H9 (cell line): ENCODE data around the gene HIRIP3. TPM values are rescaled to one million over a fixed set of nuclear protein-coding genes. Genes with fewer than 3 reads are reported as not detected.

Source experiments
- DNase-seq: peaks from one replicate; pipeline ENCODE4 v3.0.0-alpha.2; 2017
- H2AFZ ChIP-seq: one replicate; pipeline ENCODE4 v1.6.1; 2013; ENCODE audit warnings: mild to moderate bottlenecking, low read length, control low read depth, moderate library complexity
- H2AK5ac ChIP-seq: 2 replicates; pipeline ENCODE4 v1.6.1; 2013; ENCODE audit warnings: low read length, control low read depth, mixed read lengths; ENCODE audit not compliant: insufficient read length
- H2BK120ac ChIP-seq: one replicate; pipeline ENCODE4 v1.6.1; 2013; ENCODE audit warnings: low read depth, mild to moderate bottlenecking, low read length, control low read depth, inconsistent platforms; ENCODE audit not compliant: poor library complexity, severe bottlenecking
- H2BK12ac ChIP-seq: 2 replicates; pipeline ENCODE4 v1.6.1; 2013; ENCODE audit warnings: low read length, control low read depth, mixed read lengths, low read depth; ENCODE audit not compliant: insufficient read length
- H2BK15ac ChIP-seq: 2 replicates; pipeline ENCODE4 v1.6.1; 2013; ENCODE audit warnings: low read depth, low read length, control low read depth
- H2BK20ac ChIP-seq: one replicate; pipeline ENCODE4 v1.6.1; 2013; ENCODE audit warnings: low read depth, mild to moderate bottlenecking, low read length, control low read depth, inconsistent platforms; ENCODE audit not compliant: poor library complexity, severe bottlenecking
- H2BK5ac ChIP-seq: 2 replicates; pipeline ENCODE4 v1.6.1; 2013; ENCODE audit warnings: low read length, control low read depth, mixed read lengths; ENCODE audit not compliant: insufficient read length
- H3K14ac ChIP-seq: 2 replicates; pipeline ENCODE4 v1.6.1; 2013; ENCODE audit warnings: low read length, control low read depth; ENCODE audit not compliant: insufficient read depth
- H3K18ac ChIP-seq: 2 replicates; pipeline ENCODE4 v1.6.1; 2013; ENCODE audit warnings: low read depth, mild to moderate bottlenecking, mixed read lengths, low read length, control low read depth; ENCODE audit not compliant: insufficient read length
- H3K23ac ChIP-seq: 2 replicates; pipeline ENCODE4 v1.6.1; 2013; ENCODE audit warnings: low read length, control low read depth, mixed read lengths, low read depth; ENCODE audit not compliant: insufficient read length
- H3K23me2 ChIP-seq: 2 replicates; pipeline ENCODE4 v1.6.1; 2013; ENCODE audit warnings: low read depth, mild to moderate bottlenecking, mixed read lengths, low read length, control low read depth; ENCODE audit not compliant: insufficient read length, poor library complexity, severe bottlenecking
- H3K27ac ChIP-seq: 2 replicates; pipeline ENCODE4 v1.5.1; 2013; ENCODE audit warnings: low read length, control low read depth, mixed read lengths, low read depth; ENCODE audit not compliant: insufficient read length
- H3K27me3 ChIP-seq: 2 replicates; pipeline ENCODE4 v1.6.1; 2013; ENCODE audit warnings: low read length, control low read depth, inconsistent platforms; ENCODE audit not compliant: insufficient read depth
- H3K4ac ChIP-seq: 2 replicates; pipeline ENCODE4 v1.6.1; 2013; ENCODE audit warnings: low read depth, mild to moderate bottlenecking, control low read depth, inconsistent platforms, low read length, moderate library complexity
- H3K4me1 ChIP-seq: 2 replicates; pipeline ENCODE4 v1.6.1; 2013; ENCODE audit warnings: low read length, control low read depth, inconsistent platforms; ENCODE audit not compliant: insufficient read depth
- H3K4me2 ChIP-seq: 2 replicates; pipeline ENCODE4 v1.6.1; 2013; ENCODE audit warnings: low read length, control low read depth, mixed read lengths; ENCODE audit not compliant: insufficient read length, insufficient read depth
- H3K56ac ChIP-seq: 2 replicates; pipeline ENCODE4 v1.6.1; 2013; ENCODE audit warnings: low read depth, mild to moderate bottlenecking, mixed read lengths, low read length, control low read depth; ENCODE audit not compliant: insufficient read length
- H3K79me1 ChIP-seq: 2 replicates; pipeline ENCODE4 v1.6.1; 2013; ENCODE audit warnings: low read depth, mild to moderate bottlenecking, moderate library complexity, low read length, control low read depth, inconsistent platforms; ENCODE audit not compliant: insufficient read depth, poor library complexity, severe bottlenecking
- H3K79me2 ChIP-seq: 2 replicates; pipeline ENCODE4 v1.6.1; 2013; ENCODE audit warnings: low read length, control low read depth, inconsistent platforms; ENCODE audit not compliant: insufficient read depth
- H3K9ac ChIP-seq: 2 replicates; pipeline ENCODE4 v1.6.1; 2013; ENCODE audit warnings: low read length, control low read depth, mixed read lengths; ENCODE audit not compliant: insufficient read length; ENCODE audit errors: extremely low read depth
- H3K9me3 ChIP-seq: one replicate; pipeline ENCODE4 v1.6.1; 2013; ENCODE audit warnings: low read depth, low read length, inconsistent platforms; ENCODE audit not compliant: control insufficient read depth
- H3T11ph ChIP-seq: one replicate; pipeline ENCODE4 v1.6.1; 2013; ENCODE audit warnings: mild to moderate bottlenecking, low read length, control low read depth, inconsistent platforms
- H4K20me1 ChIP-seq: one replicate; pipeline ENCODE4 v1.6.1; 2013; ENCODE audit not compliant: control insufficient read depth, insufficient read length, insufficient read depth
- H4K5ac ChIP-seq: 2 replicates; pipeline ENCODE4 v1.6.1; 2013; ENCODE audit warnings: low read depth, mild to moderate bottlenecking, mixed read lengths, low read length, control low read depth; ENCODE audit not compliant: insufficient read length
- H4K8ac ChIP-seq: replicated peaks from 2 replicates; pipeline ENCODE4 v1.6.1; 2013; ENCODE audit warnings: low read length, control low read depth, mixed read lengths, low read depth; ENCODE audit not compliant: insufficient read length
- H4K91ac ChIP-seq: 2 replicates; pipeline ENCODE4 v1.6.1; 2013; ENCODE audit warnings: low read depth, mild to moderate bottlenecking, moderate library complexity, mixed read lengths, low read length, control low read depth; ENCODE audit not compliant: insufficient read length
- H3K27ac Mint-ChIP-seq, 3 experiments: 2 replicates in 2 of 3; 3 replicates in 1 of 3; pipeline ENCODE4 v1.8.0; 2020 to 2021; ENCODE audit warnings: mixed read lengths in 3 of 3, mild to moderate bottlenecking in 1 of 3, moderate library complexity in 1 of 3
- H3K27me3 Mint-ChIP-seq: 2 replicates; pipeline ENCODE4 v1.8.0; 2021; ENCODE audit warnings: low read depth, mild to moderate bottlenecking, moderate library complexity, mixed read lengths
- H3K36me3 Mint-ChIP-seq, 3 experiments: 2 replicates in 2 of 3; 3 replicates in 1 of 3; pipeline ENCODE4 v1.8.0; 2020 to 2021; ENCODE audit warnings: low read depth in 3 of 3, mixed read lengths in 3 of 3; ENCODE audit not compliant: insufficient read depth in 1 of 3
- H3K4me1 Mint-ChIP-seq, 2 experiments: 2 replicates each; pipeline ENCODE4 v1.8.0; 2020; ENCODE audit warnings: mixed read lengths in 2 of 2
- H3K4me3 Mint-ChIP-seq, 2 experiments: 2 replicates in 1 of 2; 3 replicates in 1 of 2; pipeline ENCODE4 v1.8.0; 2020 to 2021; ENCODE audit warnings: mild to moderate bottlenecking in 2 of 2, mixed read lengths in 2 of 2, moderate library complexity in 1 of 2
- H3K9me3 Mint-ChIP-seq, 2 experiments: 2 replicates in 1 of 2; 3 replicates in 1 of 2; pipeline ENCODE4 v1.8.0; 2020; ENCODE audit warnings: mild to moderate bottlenecking in 2 of 2, mixed read lengths in 2 of 2, moderate library complexity in 1 of 2
- CTCF ChIP-seq: fragments of 200-600 bp; sonication (generic); conservative IDR thresholded peaks from 3 replicates; pipeline ENCODE4 v1.8.0; 2021; ENCODE audit warnings: antibody characterized with exemption, mild to moderate bottlenecking
- WGBS: extraction: QIAGEN DNeasy Blood & Tissue Kit; methylation state at CpG from one replicate; pipeline ENCODE4 v1.1.7; 2013; ENCODE audit warnings: missing lambda C conversion rate, low lambda C conversion rate, mixed read lengths; ENCODE audit not compliant: insufficient read length; ENCODE audit errors: extremely low coverage; 5-methylcytosine and 5-hydroxymethylcytosine counted together
- total RNA-seq: library from RNA; stranded (reverse); gene quantifications from 2 replicates; pipeline ENCODE4 v1.2.1, GENCODE V29; 2021

Gene HIRIP3
- total RNA-seq, 1 experiment from 2014 or later, result 21.6 TPM

- H3K27ac Mint-ChIP-seq, result no peak overlapping the region
- Histone ChIP-seq H3K14ac (no peak overlapping the region), H3K23me2 (peaks cover 5% of the 10 kb centered on the region)
These were observed 4.4 kb downstream of the HIRIP3 start for GRCh38 chr16:29990883-29991570.

More at GRCh38 chr16:29990883-29991570, 4.4 kb downstream of the HIRIP3 start:
- H3K79me2 ChIP-seq, result no peaks in the 10 kb centered on the region
- H3K9ac ChIP-seq, result no peak overlapping the region
- H2BK12ac ChIP-seq, result no peak overlapping the region
- H3K18ac ChIP-seq, result no peak overlapping the region
- H2AK5ac ChIP-seq, result no peak overlapping the region
- no peak overlapping the region for H3K27ac ChIP-seq
- no peak overlapping the region for H2BK5ac ChIP-seq
- no peak for DNase-seq
- no CpG with 5 or more reads among the region's 35 CpGs for WGBS
- no peak overlapping the region for H4K91ac ChIP-seq
- no peak overlapping the region for H4K8ac ChIP-seq
- no peak overlapping the region for H2BK15ac ChIP-seq
- Mint-ChIP-seq H3K9me3 (no peaks in the 10 kb centered on the region), H3K36me3 (peaks cover 15 to 57% (median 49%) of the 10 kb centered on the region in 3 experiments), H3K4me3 (no peak overlapping the region), H3K4me1 (peaks cover 9 to 10% of the 10 kb centered on the region in 2 experiments), H3K27me3 (no peaks in the 10 kb centered on the region; the same call in 1 of the 2 replicates)
- no peak overlapping the region for H3T11ph ChIP-seq
- no peaks in the 10 kb centered on the region for H3K9me3 ChIP-seq
- no peak overlapping the region for H3K23ac ChIP-seq
- no peak overlapping the region for H4K5ac ChIP-seq
- H3K4me2 ChIP-seq, result no peak overlapping the region
- no peak overlapping the region for H3K56ac ChIP-seq
- no peaks in the 10 kb centered on the region for H3K27me3 ChIP-seq
- no peaks in the 10 kb centered on the region for H3K79me1 ChIP-seq
- H4K20me1 ChIP-seq, result no peaks in the 10 kb centered on the region
- no peak for TF ChIP-seq CTCF
- no peak overlapping the region for H2BK120ac ChIP-seq
- H3K4ac ChIP-seq, result no peak overlapping the region
- H2BK20ac ChIP-seq, result no peak overlapping the region
- H2AFZ ChIP-seq, result no peak overlapping the region
- H3K4me1 ChIP-seq, result no peaks in the 10 kb centered on the region
